ENCODE data around the gene ANGPTL2. TPM values are rescaled to one million over a fixed set of nuclear protein-coding genes. Genes with fewer than 3 reads are reported as not detected.

ANGPTL2 gene
- total RNA-seq, 1 donor from 2014 or later, result 19.2 TPM

DNA sequence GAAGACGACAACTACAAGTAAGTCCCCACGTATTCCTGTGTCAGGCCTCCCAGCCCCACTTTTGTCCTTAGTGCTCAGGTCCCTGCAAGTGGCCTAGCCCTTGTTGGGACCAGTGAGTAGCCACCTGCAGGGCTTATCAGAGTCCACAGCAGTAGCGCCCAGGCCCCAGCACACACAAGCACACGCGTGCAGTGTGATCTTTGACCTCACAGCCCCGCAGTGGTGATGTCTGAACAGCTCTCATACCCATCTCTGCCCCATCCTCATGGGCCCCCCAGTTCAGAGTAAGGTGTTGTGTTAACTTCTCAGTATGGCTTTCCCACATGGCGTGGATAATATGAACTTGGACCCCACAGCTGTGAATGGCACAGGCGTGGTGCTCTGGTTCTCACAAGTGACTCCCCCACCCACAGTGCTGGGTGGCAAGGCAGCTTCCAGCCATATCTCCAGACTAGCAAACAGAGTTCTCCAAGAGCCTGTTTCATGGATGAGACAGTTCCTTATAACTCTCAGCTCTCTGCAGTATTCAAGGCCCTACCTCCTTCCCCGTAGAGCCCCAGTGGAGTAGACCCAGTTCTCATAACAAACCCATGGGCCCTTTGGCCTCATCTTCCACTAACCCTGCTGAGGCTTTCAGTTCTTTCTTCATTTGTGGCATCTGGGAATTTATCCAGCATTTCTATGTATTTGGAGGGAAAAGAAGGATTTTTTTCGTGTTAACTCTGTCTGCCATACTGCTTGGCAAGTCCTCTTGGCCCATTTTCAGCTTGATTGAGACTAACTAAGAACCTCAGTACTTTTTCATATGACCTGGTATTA, 46.5 kb upstream of the ANGPTL2 start:
- Mint-ChIP-seq H3K9me3 (no peaks in the 10 kb centered on the region), H3K27me3 (ENCODE audit: low read depth) (no peaks in the 10 kb centered on the region), H3K4me1 (peaks cover 9% of the 10 kb centered on the region), H3K4me3 (no peak overlapping the region), H3K36me3 (ENCODE audit: low read depth) (no peaks in the 10 kb centered on the region), H3K27ac (ENCODE audit: unreplicated experiment) (no peak overlapping the region)
- no peak for DNase-seq (ENCODE audit: low read depth, low spot score)
- TF ChIP-seq, protein P1, sequence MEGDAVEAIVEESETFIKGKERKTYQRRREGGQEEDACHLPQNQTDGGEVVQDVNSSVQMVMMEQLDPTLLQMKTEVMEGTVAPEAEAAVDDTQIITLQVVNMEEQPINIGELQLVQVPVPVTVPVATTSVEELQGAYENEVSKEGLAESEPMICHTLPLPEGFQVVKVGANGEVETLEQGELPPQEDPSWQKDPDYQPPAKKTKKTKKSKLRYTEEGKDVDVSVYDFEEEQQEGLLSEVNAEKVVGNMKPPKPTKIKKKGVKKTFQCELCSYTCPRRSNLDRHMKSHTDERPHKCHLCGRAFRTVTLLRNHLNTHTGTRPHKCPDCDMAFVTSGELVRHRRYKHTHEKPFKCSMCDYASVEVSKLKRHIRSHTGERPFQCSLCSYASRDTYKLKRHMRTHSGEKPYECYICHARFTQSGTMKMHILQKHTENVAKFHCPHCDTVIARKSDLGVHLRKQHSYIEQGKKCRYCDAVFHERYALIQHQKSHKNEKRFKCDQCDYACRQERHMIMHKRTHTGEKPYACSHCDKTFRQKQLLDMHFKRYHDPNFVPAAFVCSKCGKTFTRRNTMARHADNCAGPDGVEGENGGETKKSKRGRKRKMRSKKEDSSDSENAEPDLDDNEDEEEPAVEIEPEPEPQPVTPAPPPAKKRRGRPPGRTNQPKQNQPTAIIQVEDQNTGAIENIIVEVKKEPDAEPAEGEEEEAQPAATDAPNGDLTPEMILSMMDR (conservative IDR thresholded peaks at IDR 0.05), result no peak

DNA sequence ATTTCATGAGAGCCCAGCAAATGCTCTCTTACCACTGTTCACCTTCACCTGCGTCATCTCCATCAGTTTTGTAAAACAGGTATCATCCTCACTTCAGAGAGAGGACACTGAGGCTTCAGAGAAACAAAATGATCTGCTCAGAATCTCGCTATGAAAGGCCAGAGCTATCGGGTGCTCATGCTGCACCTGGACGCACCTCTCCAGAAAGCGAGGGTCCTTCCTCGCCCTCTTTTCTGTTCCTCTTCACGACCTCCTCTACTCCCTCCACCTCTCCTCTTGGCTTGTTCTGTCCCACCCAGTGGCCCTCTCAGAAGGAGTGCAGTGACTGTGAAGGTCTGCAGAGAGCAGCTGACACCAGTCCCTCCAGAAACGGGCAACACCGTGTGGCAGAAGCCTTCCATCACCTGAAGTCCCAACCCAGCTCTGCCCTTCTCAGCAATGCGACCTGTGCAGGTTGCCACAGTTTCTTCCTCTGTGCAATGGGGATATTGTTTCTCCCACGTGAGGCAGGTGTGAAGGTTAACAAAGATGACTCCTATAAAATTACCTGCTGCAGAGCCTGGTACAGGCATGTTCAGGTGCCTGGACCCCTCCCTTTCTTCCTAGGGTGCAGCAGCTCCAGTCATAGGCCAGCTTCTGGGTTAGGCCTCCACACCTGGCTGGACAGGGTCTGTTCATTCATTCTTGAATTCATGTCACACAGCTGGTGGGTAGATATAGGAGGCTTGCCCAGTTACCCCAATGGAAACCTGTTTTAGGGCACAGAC, 45.3 kb upstream of the ANGPTL2 start:
- H3K27ac Mint-ChIP-seq (ENCODE audit: unreplicated experiment), result peak overlapping the region; percentile 62
- no peak overlapping the region for H3K4me3 Mint-ChIP-seq
- no peak for DNase-seq (ENCODE audit: low read depth, low spot score)
- no peaks in the 10 kb centered on the region for H3K27me3 Mint-ChIP-seq (ENCODE audit: low read depth)
- peaks cover 20% of the 10 kb centered on the region for H3K4me1 Mint-ChIP-seq
- H3K36me3 Mint-ChIP-seq (ENCODE audit: low read depth), result no peaks in the 10 kb centered on the region
- H3K9me3 Mint-ChIP-seq, result no peaks in the 10 kb centered on the region
- TF ChIP-seq, protein P1 (conservative IDR thresholded peaks at IDR 0.05), result no peak

- no peaks in the 10 kb centered on the region for H3K27me3 Mint-ChIP-seq (ENCODE audit: low read depth)
- no peaks in the 10 kb centered on the region for H3K36me3 Mint-ChIP-seq (ENCODE audit: low read depth)
- H3K27ac Mint-ChIP-seq (ENCODE audit: unreplicated experiment), result peak overlapping the region; percentile 87
- TF ChIP-seq, protein P1 (conservative IDR thresholded peaks at IDR 0.05), result no peak
- H3K4me3 Mint-ChIP-seq, result no peak overlapping the region
- no peak for DNase-seq (ENCODE audit: low read depth, low spot score)
- peaks cover 17% of the 10 kb centered on the region for H3K4me1 Mint-ChIP-seq
- H3K9me3 Mint-ChIP-seq, result no peaks in the 10 kb centered on the region
Measured at GRCh38 chr9:127166651-127167524, 44.5 kb upstream of the ANGPTL2 start.

- DNase-seq (ENCODE audit: low read depth, low spot score), result no peak
- Mint-ChIP-seq H3K27me3 (ENCODE audit: low read depth) (no peaks in the 10 kb centered on the region), H3K9me3 (no peaks in the 10 kb centered on the region), H3K27ac (ENCODE audit: unreplicated experiment) (no peak overlapping the region), H3K36me3 (ENCODE audit: low read depth) (no peaks in the 10 kb centered on the region), H3K4me3 (no peak overlapping the region), H3K4me1 (peaks cover 17% of the 10 kb centered on the region)
- TF ChIP-seq, protein P1 (conservative IDR thresholded peaks at IDR 0.05), result no peak
Measured at GRCh38 chr9:127166111-127166510, 43.7 kb upstream of the ANGPTL2 start.

DNA sequence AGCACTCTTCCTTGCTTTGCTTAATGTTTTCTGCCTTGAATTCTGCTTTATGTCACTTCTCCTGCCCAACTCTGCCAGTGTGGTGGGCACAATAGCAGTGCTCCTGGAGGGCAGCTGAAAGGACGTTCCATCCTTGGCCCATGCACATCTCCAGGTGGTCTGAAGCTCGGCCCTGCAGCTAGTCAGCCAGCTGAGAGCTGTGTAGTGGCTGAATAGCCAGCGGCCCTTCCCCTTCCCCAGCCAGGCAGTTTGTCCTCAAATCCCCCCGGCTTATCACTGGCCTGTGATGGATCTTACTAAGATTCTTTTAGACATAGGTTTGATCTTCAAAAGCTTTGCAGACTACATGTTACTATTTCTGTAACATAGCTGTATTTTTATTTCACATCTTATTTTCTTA, 42.7 kb upstream of the ANGPTL2 start:
- DNase-seq (ENCODE audit: low read depth, low spot score), result no peak
- H3K36me3 Mint-ChIP-seq (ENCODE audit: low read depth), result no peaks in the 10 kb centered on the region
- TF ChIP-seq, protein P1 (conservative IDR thresholded peaks at IDR 0.05), result no peak
- no peak overlapping the region for H3K4me3 Mint-ChIP-seq
- no peak overlapping the region for H3K27ac Mint-ChIP-seq (ENCODE audit: unreplicated experiment)
- H3K4me1 Mint-ChIP-seq, result peaks cover 17% of the 10 kb centered on the region
- no peaks in the 10 kb centered on the region for H3K9me3 Mint-ChIP-seq
- H3K27me3 Mint-ChIP-seq (ENCODE audit: low read depth), result no peaks in the 10 kb centered on the region
